Suprapubic skin (tissue), 4 donors: ENCODE data around the gene UGT1A8. TPM values are rescaled to one million over a fixed set of nuclear protein-coding genes. Genes with fewer than 3 reads are reported as not detected.
A peak's percentile ranks its signal among the peaks of the same experiment; 100 is the strongest.

ENCODE experiments used
- DNase-seq, 2 donors: peaks; one replicate each; pipeline ENCODE4 v3.0.0-alpha.2; 2019; ENCODE audit warnings: low spot score in 2 of 2
- H3K27ac ChIP-seq: fragments of 200-600 bp; sonication (generic); one replicate; pipeline ENCODE4 v1.5.1; 2019
- H3K27me3 ChIP-seq: fragments of 200-600 bp; sonication (generic); one replicate; pipeline ENCODE4 v1.5.1; 2019
- H3K36me3 ChIP-seq: fragments of 200-600 bp; sonication (generic); one replicate; pipeline ENCODE4 v1.5.1; 2019
- H3K4me1 ChIP-seq: fragments of 200-600 bp; sonication (generic); one replicate; pipeline ENCODE4 v1.5.1; 2019
- H3K4me3 ChIP-seq: fragments of 200-600 bp; sonication (generic); one replicate; pipeline ENCODE4 v1.5.1; 2019; ENCODE audit warnings: mild to moderate bottlenecking
- H3K9me3 ChIP-seq: fragments of 200-600 bp; sonication (generic); one replicate; pipeline ENCODE4 v1.5.1; 2019
- CTCF ChIP-seq, 2 donors: fragments of 200-600 bp in 1 of 2; fragments of 450-650 bp in 1 of 2; sonication (generic) in 1 of 2; IDR thresholded peaks; one replicate each; pipeline ENCODE4 v1.5.1; 2016 to 2019; ENCODE audit warnings: antibody characterized with exemption in 2 of 2, mild to moderate bottlenecking in 1 of 2, moderate library complexity in 1 of 2
- EP300 ChIP-seq: sonication (generic); formaldehyde crosslinking; IDR thresholded peaks from one replicate; pipeline ENCODE4 v1.6.1; 2017; ENCODE audit warnings: antibody characterized with exemption
- POLR2A ChIP-seq, 2 donors: fragments of 450-650 bp; IDR thresholded peaks; one replicate each; pipeline ENCODE4 v1.6.1; 2017; ENCODE audit warnings: antibody characterized with exemption in 2 of 2, mild to moderate bottlenecking in 2 of 2, moderate library complexity in 2 of 2
- POLR2AphosphoS5 ChIP-seq, 3 donors: sonication (generic); formaldehyde crosslinking; IDR thresholded peaks; one replicate each; pipeline ENCODE4 v1.6.1; 2017; ENCODE audit warnings: antibody characterized with exemption in 3 of 3
- WGBS: methylation state at CpG from one replicate; pipeline ENCODE4 v1.1.5; 2018; 5-methylcytosine and 5-hydroxymethylcytosine counted together
- total RNA-seq, 4 donors: library from RNA; depleted of rRNA; stranded (reverse); fragments of >200 nt; gene quantifications; one replicate each; pipeline ENCODE4 v1.1.0, GENCODE V29; 2016

The UGT1A8 gene
- total RNA-seq, 4 donors from 2014 or later = 0.47 TPM; not detected in 3

- Histone ChIP-seq H3K4me1 (no peaks in the 10 kb centered on the region), H3K4me3 (no peak overlapping the region), H3K9me3 (no peaks in the 10 kb centered on the region), H3K36me3 (no peaks in the 10 kb centered on the region), H3K27me3 (no peaks in the 10 kb centered on the region), H3K27ac (no peak overlapping the region)
- TF ChIP-seq EP300 = no peak
- TF ChIP-seq POLR2AphosphoS5 (IDR thresholded peaks at IDR 0.05) = no peak
- no peak for TF ChIP-seq POLR2A (IDR thresholded peaks at IDR 0.05)
- no peak for TF ChIP-seq CTCF (IDR thresholded peaks at IDR 0.05)
- 83% methylated on average over 15 of the region's 17 CpGs for WGBS
- peak; percentile 47 to 61 for DNase-seq
These were observed 201.5 kb downstream of the UGT1A8 start for GRCh38 chr2:233818639-233819621.

- no peak for TF ChIP-seq POLR2A (IDR thresholded peaks at IDR 0.05)
- no peak for TF ChIP-seq EP300
- no peak for TF ChIP-seq POLR2AphosphoS5 (IDR thresholded peaks at IDR 0.05)
- TF ChIP-seq CTCF (IDR thresholded peaks at IDR 0.05) = no peak
- Histone ChIP-seq H3K4me1 (no peaks in the 10 kb centered on the region), H3K9me3 (no peaks in the 10 kb centered on the region), H3K27me3 (no peaks in the 10 kb centered on the region), H3K36me3 (no peaks in the 10 kb centered on the region), H3K4me3 (no peak overlapping the region), H3K27ac (no peak overlapping the region)
- 71% methylated on average over 5 of the region's 18 CpGs for WGBS
- DNase-seq = peak; percentile 44 to 69
These were observed 202.7 kb downstream of the UGT1A8 start for GRCh38 chr2:233819884-233820773.

GRCh38 chr2:233820774-233821105 is 203.3 kb downstream of the UGT1A8 start:
- no peak for TF ChIP-seq CTCF (IDR thresholded peaks at IDR 0.05)
- no peak for TF ChIP-seq EP300
- TF ChIP-seq POLR2A (IDR thresholded peaks at IDR 0.05) = no peak
- TF ChIP-seq POLR2AphosphoS5 (IDR thresholded peaks at IDR 0.05) = no peak
- Histone ChIP-seq H3K9me3 (no peaks in the 10 kb centered on the region), H3K4me1 (no peaks in the 10 kb centered on the region), H3K4me3 (no peak overlapping the region), H3K27me3 (no peaks in the 10 kb centered on the region), H3K27ac (no peak overlapping the region), H3K36me3 (no peaks in the 10 kb centered on the region)
- DNase-seq = peak in 1 of 2 donors; percentile 52
- WGBS = 84% methylated on average over 5 of the region's 6 CpGs

GRCh38 chr2:233821196-233821595 is 203.8 kb downstream of the UGT1A8 start:
- no peaks in the 10 kb centered on the region for H3K36me3 ChIP-seq
- WGBS = 89% methylated on average over 3 of the region's 3 CpGs
- DNase-seq = peak; percentile 9 to 34
- no peak overlapping the region for H3K4me3 ChIP-seq
- TF ChIP-seq POLR2AphosphoS5 (IDR thresholded peaks at IDR 0.05) (no peak), POLR2A (IDR thresholded peaks at IDR 0.05) (no peak), CTCF (IDR thresholded peaks at IDR 0.05) (no peak), EP300 (no peak)
- no peak overlapping the region for H3K27ac ChIP-seq
- H3K9me3 ChIP-seq = peaks cover under 1% of the 10 kb centered on the region
- no peaks in the 10 kb centered on the region for H3K27me3 ChIP-seq
- H3K4me1 ChIP-seq = no peaks in the 10 kb centered on the region

GRCh38 chr2:233821709-233822100 is 204.3 kb downstream of the UGT1A8 start:
- H3K27ac ChIP-seq = no peak overlapping the region
- 98% methylated on average over 6 of the region's 8 CpGs for WGBS
- H3K36me3 ChIP-seq = no peaks in the 10 kb centered on the region
- peaks cover 3% of the 10 kb centered on the region for H3K9me3 ChIP-seq
- DNase-seq = peak; percentile 24 to 57
- no peaks in the 10 kb centered on the region for H3K4me1 ChIP-seq
- no peaks in the 10 kb centered on the region for H3K27me3 ChIP-seq
- TF ChIP-seq POLR2AphosphoS5 (IDR thresholded peaks at IDR 0.05) = no peak
- no peak for TF ChIP-seq CTCF (IDR thresholded peaks at IDR 0.05)
- TF ChIP-seq EP300 = no peak
- TF ChIP-seq POLR2A (IDR thresholded peaks at IDR 0.05) = no peak
- no peak overlapping the region for H3K4me3 ChIP-seq
